SK-N-SH (cell line): Measurements from ENCODE around the gene NTN5.
"Not testable (repeated sequence)": the region's sequence is repeated elsewhere in the genome, so short reads cannot be mapped to it uniquely, and the experiment has no call there.

Experiments
- CTCF ChIP-seq: fragments of 200-600 bp; sonication (generic); IDR thresholded peaks from 2 replicates; pipeline ENCODE4 v1.6.1; 2017; ENCODE audit warnings: antibody characterized with exemption, mild to moderate bottlenecking, moderate library complexity
- EP300 ChIP-seq, 2 experiments: IDR thresholded peaks; 2 replicates each; pipeline versions ENCODE4 v1.4.0 to v1.6.1; 2012; ENCODE audit warnings: borderline replicate concordance in 1 of 2, low read depth in 1 of 2, low read length in 1 of 2
- FOXM1 ChIP-seq: IDR thresholded peaks from 2 replicates; pipeline ENCODE4 v1.4.0; 2012; ENCODE audit warnings: low read depth, mild to moderate bottlenecking
- PBX3 ChIP-seq: IDR thresholded peaks from 2 replicates; pipeline ENCODE4; 2012
- POLR2AphosphoS5 ChIP-seq: IDR thresholded peaks from 2 replicates; pipeline ENCODE4 v1.6.1; 2012; ENCODE audit warnings: low read depth, low read length
- RAD21 ChIP-seq: IDR thresholded peaks from 2 replicates; pipeline ENCODE4 v1.6.1; 2012; ENCODE audit warnings: mild to moderate bottlenecking, low read length
- RFX5 ChIP-seq: IDR thresholded peaks from 2 replicates; pipeline ENCODE4 v1.6.1; 2012; ENCODE audit warnings: mild to moderate bottlenecking, improper control_type of control experiment, low read length
- RXRA ChIP-seq: IDR thresholded peaks from 2 replicates; pipeline ENCODE4 v1.4.0; 2012; ENCODE audit warnings: low read depth, mild to moderate bottlenecking, borderline replicate concordance
- TCF12 ChIP-seq: IDR thresholded peaks from 2 replicates; pipeline ENCODE4 v1.4.0; 2012
- YY1 ChIP-seq: IDR thresholded peaks from 2 replicates; pipeline ENCODE4 v1.4.0; 2012; ENCODE audit warnings: low read depth, mild to moderate bottlenecking
- ZBTB33 ChIP-seq: IDR thresholded peaks from 2 replicates; pipeline ENCODE4 v1.4.0; 2012; ENCODE audit warnings: low read depth, borderline replicate concordance

- TF ChIP-seq RXRA; TCF12; FOXM1; ZBTB33; POLR2AphosphoS5; CTCF; RFX5; PBX3; EP300 (IDR thresholded peaks at IDR 0.05; ENCODE audit: borderline replicate concordance in 1 of 2, low read depth in 1 of 2, low read length in 1 of 2); YY1; RAD21: not testable (repeated sequence)
These were observed 20.8 kb upstream of the NTN5 start for GRCh38 chr19:48693629-48694028.
